Nephron (organoid): Measurements from ENCODE around the gene IDS.

ENCODE experiments used
- H3K27ac Mint-ChIP-seq, 3 experiments: 2 replicates each; pipeline ENCODE4 v1.8.0; 2020; ENCODE audit warnings: mixed read lengths in 3 of 3, mild to moderate bottlenecking in 2 of 3, moderate library complexity in 1 of 3
- H3K27me3 Mint-ChIP-seq: 2 replicates; pipeline ENCODE4 v1.8.0; 2021; ENCODE audit warnings: low read depth, mild to moderate bottlenecking, moderate library complexity, mixed read lengths
- H3K36me3 Mint-ChIP-seq: 2 replicates; pipeline ENCODE4 v1.8.0; 2020; ENCODE audit warnings: low read depth, mixed read lengths
- H3K4me1 Mint-ChIP-seq: 2 replicates; pipeline ENCODE4 v1.8.0; 2020; ENCODE audit warnings: mixed read lengths
- H3K4me3 Mint-ChIP-seq, 3 experiments: 2 replicates each; pipeline ENCODE4 v1.8.0; 2020; ENCODE audit warnings: mild to moderate bottlenecking in 3 of 3, mixed read lengths in 3 of 3, moderate library complexity in 2 of 3
- H3K9me3 Mint-ChIP-seq: 2 replicates; pipeline ENCODE4 v1.8.0; 2020; ENCODE audit warnings: mixed read lengths
- TF ChIP-seq, protein P1 (sequence below), 3 experiments: fragments of 200-600 bp; sonication (generic); IDR thresholded peaks; one replicate each; pipeline ENCODE4 v1.5.0; 2021; ENCODE audit warnings: antibody characterized with exemption in 3 of 3; ENCODE audit not compliant: unreplicated experiment in 3 of 3

The IDS gene

DNA sequence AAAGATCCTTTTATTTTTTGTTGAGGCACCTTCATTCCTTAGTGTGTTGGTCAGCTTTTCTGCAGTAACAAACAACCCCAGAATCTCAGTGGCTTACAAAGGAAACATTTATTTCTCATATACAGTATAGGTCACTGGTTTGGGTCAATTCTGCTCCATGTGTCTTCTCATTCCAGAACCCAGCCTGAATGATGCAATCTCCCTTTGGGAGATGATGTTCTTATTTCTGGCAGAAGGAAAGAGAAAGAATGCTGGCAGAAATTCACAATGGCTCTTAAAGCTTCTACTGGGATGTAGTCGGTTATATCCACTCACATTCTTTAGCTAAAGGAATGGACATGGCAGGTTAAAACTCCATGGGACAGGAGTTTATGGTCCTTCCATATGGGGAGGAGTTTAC lies 42.3 kb downstream of the IDS start:
- no peak overlapping the region for H3K4me3 Mint-ChIP-seq
- H3K36me3 Mint-ChIP-seq, result no peaks in the 10 kb centered on the region
- H3K27ac Mint-ChIP-seq, result peak overlapping the region in 1 of 3 experiments; percentile 39
- no peaks in the 10 kb centered on the region for H3K27me3 Mint-ChIP-seq
- H3K4me1 Mint-ChIP-seq, result peaks cover 7% of the 10 kb centered on the region
- TF ChIP-seq, protein P1, sequence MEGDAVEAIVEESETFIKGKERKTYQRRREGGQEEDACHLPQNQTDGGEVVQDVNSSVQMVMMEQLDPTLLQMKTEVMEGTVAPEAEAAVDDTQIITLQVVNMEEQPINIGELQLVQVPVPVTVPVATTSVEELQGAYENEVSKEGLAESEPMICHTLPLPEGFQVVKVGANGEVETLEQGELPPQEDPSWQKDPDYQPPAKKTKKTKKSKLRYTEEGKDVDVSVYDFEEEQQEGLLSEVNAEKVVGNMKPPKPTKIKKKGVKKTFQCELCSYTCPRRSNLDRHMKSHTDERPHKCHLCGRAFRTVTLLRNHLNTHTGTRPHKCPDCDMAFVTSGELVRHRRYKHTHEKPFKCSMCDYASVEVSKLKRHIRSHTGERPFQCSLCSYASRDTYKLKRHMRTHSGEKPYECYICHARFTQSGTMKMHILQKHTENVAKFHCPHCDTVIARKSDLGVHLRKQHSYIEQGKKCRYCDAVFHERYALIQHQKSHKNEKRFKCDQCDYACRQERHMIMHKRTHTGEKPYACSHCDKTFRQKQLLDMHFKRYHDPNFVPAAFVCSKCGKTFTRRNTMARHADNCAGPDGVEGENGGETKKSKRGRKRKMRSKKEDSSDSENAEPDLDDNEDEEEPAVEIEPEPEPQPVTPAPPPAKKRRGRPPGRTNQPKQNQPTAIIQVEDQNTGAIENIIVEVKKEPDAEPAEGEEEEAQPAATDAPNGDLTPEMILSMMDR (IDR thresholded peaks at IDR 0.05; ENCODE audit: unreplicated experiment in 3 of 3), result no peak
- H3K9me3 Mint-ChIP-seq, result peaks cover 11% of the 10 kb centered on the region

DNA sequence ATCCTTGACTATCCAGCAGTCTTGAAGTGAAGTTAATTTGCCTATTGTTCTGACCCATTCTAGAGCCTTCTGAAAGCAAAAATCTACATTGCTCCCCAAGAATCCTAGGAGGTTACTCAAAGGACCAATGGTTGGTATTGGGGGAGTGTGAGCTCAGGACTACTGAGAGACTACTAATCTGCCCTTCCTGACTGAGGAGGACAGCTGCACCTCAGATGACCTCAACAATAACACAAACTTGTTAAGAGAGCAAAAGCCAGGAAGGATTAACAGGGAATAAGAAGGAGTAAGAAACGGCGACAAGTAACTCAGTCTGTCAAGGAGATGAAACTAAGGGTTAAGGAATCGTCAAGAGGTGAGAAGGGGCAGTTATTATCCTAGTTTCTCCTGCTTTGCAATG lies 43.4 kb downstream of the IDS start:
- TF ChIP-seq, protein P1 (IDR thresholded peaks at IDR 0.05; ENCODE audit: unreplicated experiment in 3 of 3), result no peak
- H3K9me3 Mint-ChIP-seq, result peaks cover 11% of the 10 kb centered on the region
- no peak overlapping the region for H3K27ac Mint-ChIP-seq

GRCh38 chrX:149458586-149458985 lies 46.5 kb downstream of the IDS start:
- Mint-ChIP-seq H3K9me3 (peaks cover 6% of the 10 kb centered on the region), H3K27me3 (no peaks in the 10 kb centered on the region), H3K27ac (no peak overlapping the region), H3K4me1 (peaks cover 7% of the 10 kb centered on the region), H3K36me3 (no peaks in the 10 kb centered on the region), H3K4me3 (no peak overlapping the region)
- TF ChIP-seq, protein P1 (IDR thresholded peaks at IDR 0.05; ENCODE audit: unreplicated experiment in 3 of 3), result no peak

More for the DNA sequence above, 43.4 kb downstream of the IDS start:
- no peaks in the 10 kb centered on the region for H3K27me3 Mint-ChIP-seq
- no peak overlapping the region for H3K4me3 Mint-ChIP-seq
- H3K36me3 Mint-ChIP-seq, result no peaks in the 10 kb centered on the region
- H3K4me1 Mint-ChIP-seq, result peaks cover 7% of the 10 kb centered on the region

DNA sequence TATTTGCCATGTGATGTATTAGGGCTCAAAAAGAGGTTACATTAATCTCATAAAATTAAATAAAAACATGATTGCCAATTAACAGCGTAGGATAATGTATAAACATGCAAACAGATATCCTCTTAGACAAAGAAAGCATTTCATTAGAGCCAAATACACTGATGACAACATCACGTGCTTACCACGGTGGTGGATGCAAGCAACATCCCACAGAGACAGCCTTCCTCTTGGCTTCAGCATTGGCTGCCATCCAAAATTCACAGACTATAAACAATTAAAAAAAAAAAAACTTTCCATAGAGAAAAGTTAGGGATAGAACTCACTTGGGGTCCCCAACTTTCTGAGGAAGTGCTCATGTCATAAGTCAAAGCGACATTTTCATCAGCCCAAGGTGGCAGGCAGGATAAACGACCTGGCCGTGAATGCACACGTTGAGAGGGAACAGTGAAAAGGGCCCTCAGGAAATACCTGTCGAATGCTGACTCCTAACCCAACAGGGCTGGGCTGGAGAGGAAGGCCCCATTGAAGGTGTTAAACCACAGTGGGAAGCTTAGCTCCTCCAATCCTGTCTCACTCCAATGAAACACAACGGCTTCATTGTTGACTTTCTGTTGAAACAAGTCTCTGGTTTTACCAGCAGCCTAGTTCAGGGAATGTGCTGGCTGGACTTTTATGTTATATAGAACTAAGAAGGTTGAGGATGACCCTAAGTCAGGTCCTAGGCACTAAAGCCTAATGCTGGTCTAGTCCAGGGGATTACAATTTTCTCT lies 48.4 kb downstream of the IDS start:
- Mint-ChIP-seq H3K27me3 (no peaks in the 10 kb centered on the region), H3K9me3 (peaks cover 3% of the 10 kb centered on the region), H3K4me1 (no peaks in the 10 kb centered on the region), H3K4me3 (no peak overlapping the region), H3K36me3 (no peaks in the 10 kb centered on the region), H3K27ac (no peak overlapping the region)
- TF ChIP-seq, protein P1 (IDR thresholded peaks at IDR 0.05; ENCODE audit: unreplicated experiment in 3 of 3), result no peak

DNA sequence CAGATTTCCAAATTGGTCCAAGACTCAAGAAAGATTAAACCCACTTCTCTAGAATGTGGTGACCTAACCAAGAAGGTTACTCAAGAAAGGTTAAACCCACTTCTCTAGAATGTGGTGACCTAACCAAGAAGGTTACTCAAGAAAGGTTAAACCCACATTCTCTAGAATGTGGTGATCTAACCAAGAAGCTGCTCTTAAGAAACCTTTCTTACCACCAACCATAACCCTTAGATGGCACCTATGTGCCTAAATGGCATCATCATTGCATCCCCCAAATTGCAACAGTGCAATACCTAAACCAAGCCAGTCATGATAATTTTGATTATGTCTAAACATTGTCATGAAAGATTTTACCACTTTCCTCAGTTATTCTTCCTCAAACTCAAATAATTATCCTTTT lies 49.2 kb downstream of the IDS start:
- Mint-ChIP-seq H3K27ac (no peak overlapping the region), H3K27me3 (no peaks in the 10 kb centered on the region), H3K9me3 (peaks cover 3% of the 10 kb centered on the region), H3K36me3 (no peaks in the 10 kb centered on the region), H3K4me1 (no peaks in the 10 kb centered on the region), H3K4me3 (no peak overlapping the region)
- TF ChIP-seq, protein P1 (IDR thresholded peaks at IDR 0.05; ENCODE audit: unreplicated experiment in 3 of 3), result no peak
